GM21381 (cell line): ENCODE data around the gene HOXA10.

Experiments used
- ATAC-seq: cut with Tn5 transposase; IDR thresholded peaks from one replicate; pipeline ENCODE4 v1.9.1; 2021; ENCODE audit warnings: mild to moderate bottlenecking, moderate library complexity; ENCODE audit not compliant: unreplicated experiment

The HOXA10 gene

DNA sequence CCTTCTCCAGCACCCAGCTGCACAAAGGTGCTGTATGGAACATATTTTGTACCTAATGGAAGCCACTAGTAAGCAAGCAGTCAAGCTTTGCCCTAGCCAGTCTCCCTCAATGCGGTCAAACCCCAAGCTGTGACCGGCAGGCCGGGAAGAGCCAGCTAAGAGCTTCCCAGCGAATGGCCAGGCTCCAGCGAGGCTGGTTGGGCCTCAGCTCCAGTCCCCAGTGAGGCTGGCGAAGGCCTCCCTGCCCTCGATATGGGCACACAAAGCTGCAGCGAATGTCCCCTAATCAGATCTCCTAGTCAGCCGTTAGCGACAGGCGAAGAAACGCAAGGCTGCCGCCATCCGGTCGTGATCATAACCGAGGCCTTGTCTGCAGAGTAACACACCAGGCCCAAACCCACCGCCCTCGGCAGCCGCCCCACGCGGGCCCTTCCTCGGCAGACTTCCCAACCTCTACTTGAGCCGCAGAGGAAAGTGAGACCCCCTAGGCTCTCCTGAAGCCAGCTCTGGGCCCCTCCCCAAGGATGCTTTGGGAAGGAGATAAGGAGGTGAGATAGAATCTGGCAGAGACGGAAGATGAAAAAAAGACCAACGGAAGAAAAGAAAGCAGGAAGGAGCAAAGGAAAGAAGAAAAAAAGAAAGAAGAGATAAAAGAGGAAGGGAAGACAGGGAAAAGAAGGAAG, 5.7 kb downstream of the HOXA10 start:
- ATAC-seq = no peak

GRCh38 chr7:27167916-27168264, 6.2 kb downstream of the HOXA10 start:
- ATAC-seq = no peak

- ATAC-seq = no peak
Observed at GRCh38 chr7:27166531-27167505, 7.3 kb downstream of the HOXA10 start.

GRCh38 chr7:27165996-27166530, 8.1 kb downstream of the HOXA10 start:
- no peak for ATAC-seq

DNA sequence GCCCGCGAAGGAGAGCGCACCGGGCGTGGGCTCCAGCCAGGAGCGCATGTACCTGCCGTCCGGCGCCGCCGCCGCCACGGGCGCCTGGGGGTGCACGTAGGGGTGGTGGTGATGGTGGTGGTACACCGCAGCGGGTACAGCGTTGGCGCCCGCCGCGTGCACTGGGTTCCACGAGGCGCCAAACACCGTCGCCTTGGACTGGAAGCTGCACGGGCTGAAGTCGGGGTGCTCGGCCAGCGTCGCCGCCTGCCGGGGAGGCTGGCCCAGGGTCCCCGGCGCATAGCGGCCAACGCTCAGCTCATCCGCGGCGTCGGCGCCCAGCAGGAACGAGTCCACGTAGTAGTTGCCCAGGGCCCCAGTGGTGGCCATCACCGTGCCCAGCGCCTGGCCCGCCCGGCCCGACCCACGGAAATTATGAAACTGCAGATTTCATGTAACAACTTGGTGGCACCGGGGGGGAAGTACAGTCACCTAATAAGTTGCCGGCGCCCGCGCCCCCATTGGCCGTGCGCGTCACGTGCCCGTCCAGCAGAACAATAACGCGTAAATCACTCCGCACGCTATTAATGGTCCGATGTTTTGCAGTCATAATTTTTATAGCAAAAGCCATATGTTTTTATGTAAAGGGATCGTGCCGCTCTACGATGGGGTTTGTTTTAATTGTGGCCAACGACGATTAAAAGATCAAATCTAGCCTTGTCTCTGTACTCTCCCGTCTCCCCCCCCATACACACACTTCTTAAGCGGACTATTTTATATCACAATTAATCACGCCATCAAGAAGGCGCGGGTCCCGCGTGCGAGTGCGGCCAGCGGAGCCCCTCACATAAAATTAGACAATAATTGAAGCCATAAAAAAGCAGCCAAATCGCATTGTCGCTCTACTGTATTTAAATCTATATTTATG, 8.8 kb downstream of the HOXA10 start, which contains the start of gene HOXA9:
HOXA9 (minus strand) TSS at position 449 of the 907 bp plus-strand sequence; CDS start at position 369, 80 bp downstream.
- ATAC-seq = no peak

- ATAC-seq = no peak
Observed at GRCh38 chr7:27164367-27165088, 9.6 kb downstream of the HOXA10 start.

GRCh38 chr7:27164045-27164366, 10.1 kb downstream of the HOXA10 start:
- ATAC-seq = no peak

GRCh38 chr7:27163288-27164044, 10.7 kb downstream of the HOXA10 start:
- no peak for ATAC-seq

GRCh38 chr7:27162561-27163287, 11.4 kb downstream of the HOXA10 start:
- ATAC-seq = no peak

DNA sequence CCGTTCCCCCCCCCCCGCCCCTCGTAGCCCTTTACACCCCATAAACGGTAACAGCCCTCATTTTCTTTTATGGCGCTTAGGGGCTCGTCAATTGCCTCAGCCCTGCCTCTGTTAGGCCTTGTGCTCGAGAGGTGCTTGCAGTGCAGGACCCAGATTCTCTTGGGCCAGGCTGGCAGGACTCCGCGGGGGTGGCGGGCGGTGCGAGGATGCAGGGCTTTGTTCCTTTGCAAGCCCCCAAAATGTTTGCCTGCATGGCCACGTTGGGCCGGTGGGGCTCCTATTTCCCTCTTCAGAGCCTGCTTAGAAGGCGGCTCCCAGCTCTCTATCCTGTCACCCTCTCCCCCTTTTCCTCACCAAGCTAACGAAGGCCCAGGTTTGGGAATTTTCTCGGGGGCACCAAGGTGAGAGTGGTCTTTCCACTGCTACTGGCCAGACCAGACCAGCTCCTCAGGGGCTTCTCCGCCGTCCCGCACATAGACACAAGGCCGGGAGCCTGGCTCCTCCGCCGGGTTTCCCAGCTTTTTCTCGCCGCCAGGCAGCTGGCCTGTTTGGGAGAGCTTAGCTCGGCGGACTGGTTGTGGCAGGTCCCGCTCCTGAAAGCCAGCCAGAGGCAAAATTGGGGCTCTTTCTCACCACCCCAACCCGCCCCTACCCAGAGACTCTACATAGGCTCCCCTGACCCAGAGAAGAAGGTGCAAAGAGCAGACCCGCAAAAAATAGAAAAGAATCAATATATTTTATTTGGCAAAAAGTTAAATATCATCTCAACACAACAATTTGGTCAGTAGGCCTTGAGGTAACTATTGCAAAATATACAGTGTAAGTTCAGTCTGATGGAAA, 12.2 kb downstream of the HOXA10 start:
- no peak for ATAC-seq

GRCh38 chr7:27161214-27161720, 12.9 kb downstream of the HOXA10 start:
- ATAC-seq = no peak

GRCh38 chr7:27160546-27161213, 13.4 kb downstream of the HOXA10 start:
- no peak for ATAC-seq

- ATAC-seq = no peak
Observed at GRCh38 chr7:27160145-27160545, 14.0 kb downstream of the HOXA10 start.

- ATAC-seq = no peak
Observed at GRCh38 chr7:27159266-27160144, 14.6 kb downstream of the HOXA10 start.

DNA sequence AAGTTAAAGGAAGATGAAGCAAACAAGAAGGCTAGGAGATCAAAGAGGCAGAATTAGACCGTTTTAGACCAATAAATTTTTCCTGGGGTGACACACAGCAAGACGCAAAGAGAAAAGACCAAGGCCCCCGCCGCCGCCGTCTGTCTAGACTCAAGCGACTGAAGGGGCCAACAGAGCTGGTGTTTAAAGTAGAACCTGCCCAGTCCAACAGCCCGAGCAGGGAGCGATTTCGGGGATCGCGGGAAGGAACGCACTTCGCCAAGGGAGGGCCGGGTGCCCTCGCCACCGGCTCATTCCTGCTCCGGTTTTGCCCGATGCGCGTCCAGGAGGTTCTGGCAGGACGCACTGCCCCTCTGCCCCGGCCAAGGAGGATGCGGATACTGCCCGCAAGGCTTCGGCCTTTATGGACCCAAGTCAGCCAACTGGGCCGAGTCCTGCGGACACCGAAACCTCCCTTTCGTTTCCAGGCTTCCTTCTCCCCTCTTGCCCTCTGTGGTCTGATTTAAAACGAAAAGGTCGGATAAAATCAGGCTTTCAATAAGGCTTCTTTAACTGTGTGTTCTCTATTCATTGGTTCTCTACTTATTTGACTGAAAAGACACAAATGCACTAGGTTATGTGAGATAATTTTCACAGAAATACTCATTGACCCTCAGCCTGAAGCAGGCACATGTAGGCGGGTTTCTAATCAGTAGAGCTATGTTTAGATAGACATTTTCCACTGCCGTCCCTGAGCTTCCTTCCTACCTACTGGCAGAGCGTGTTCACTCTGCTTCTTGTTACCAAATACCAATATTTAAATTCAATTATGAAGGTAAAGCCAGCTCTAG, 15.5 kb downstream of the HOXA10 start:
- ATAC-seq = no peak
